Measurements from ENCODE around the gene EFL1.
"Not testable (repeated sequence)": the region's sequence is repeated elsewhere in the genome, so short reads cannot be mapped to it uniquely, and the experiment has no call there.

The EFL1 gene

GRCh38 chr15:82300883-82301282, 38.3 kb upstream of the EFL1 start:
- POLR2A ChIA-PET: no interaction called here
- H3K4me1 ChIP-seq (ENCODE audit: control insufficient read depth, insufficient read depth, low read length): no peaks in the 10 kb centered on the region
- H3K9me3 ChIP-seq (ENCODE audit: control insufficient read depth, insufficient read depth, low read depth, low read length): no peaks in the 10 kb centered on the region
- no peaks in the 10 kb centered on the region for H3K36me3 ChIP-seq (ENCODE audit: control insufficient read depth in 2 of 2, insufficient read depth in 1 of 2, low read length in 2 of 2)
- CTCF ChIA-PET: no interaction called here
- no peak overlapping the region for H3K27ac ChIP-seq (ENCODE audit: extremely low read depth, low read depth, low read length)
- H3K4me3 ChIP-seq (ENCODE audit: low read depth, low read length): no peak overlapping the region
- no peak for TF ChIP-seq GFI1B (tag by site-specific recombination; IDR thresholded peaks at IDR 0.05)
- no peak for TF ChIP-seq ZNF701 (tag by site-specific recombination; IDR thresholded peaks at IDR 0.05)
- TF ChIP-seq ZNF146 (tag by site-specific recombination; IDR thresholded peaks at IDR 0.05): no peak
- no peak for TF ChIP-seq BCL11B (tag by site-specific recombination; IDR thresholded peaks at IDR 0.05; ENCODE audit: low read depth)
- no peak for TF ChIP-seq ZXDB (tag by site-specific recombination; IDR thresholded peaks at IDR 0.05)
- no peak for TF ChIP-seq ZNF121 (tag by site-specific recombination; IDR thresholded peaks at IDR 0.05)
- no peak for TF ChIP-seq TCF7L2 (IDR thresholded peaks at IDR 0.05; ENCODE audit: borderline replicate concordance, low read depth, low read length)
- TF ChIP-seq ZNF549 (tag by site-specific recombination; IDR thresholded peaks at IDR 0.05): no peak
- no peak for TF ChIP-seq ZNF785 (tag by site-specific recombination; IDR thresholded peaks at IDR 0.05)
- TF ChIP-seq GLI4 (tag by site-specific recombination; IDR thresholded peaks at IDR 0.05): no peak
- TF ChIP-seq ZBTB1 (tag by site-specific recombination; IDR thresholded peaks at IDR 0.05): no peak
- TF ChIP-seq ZNF10 (tag by site-specific recombination; IDR thresholded peaks at IDR 0.05): no peak

DNA sequence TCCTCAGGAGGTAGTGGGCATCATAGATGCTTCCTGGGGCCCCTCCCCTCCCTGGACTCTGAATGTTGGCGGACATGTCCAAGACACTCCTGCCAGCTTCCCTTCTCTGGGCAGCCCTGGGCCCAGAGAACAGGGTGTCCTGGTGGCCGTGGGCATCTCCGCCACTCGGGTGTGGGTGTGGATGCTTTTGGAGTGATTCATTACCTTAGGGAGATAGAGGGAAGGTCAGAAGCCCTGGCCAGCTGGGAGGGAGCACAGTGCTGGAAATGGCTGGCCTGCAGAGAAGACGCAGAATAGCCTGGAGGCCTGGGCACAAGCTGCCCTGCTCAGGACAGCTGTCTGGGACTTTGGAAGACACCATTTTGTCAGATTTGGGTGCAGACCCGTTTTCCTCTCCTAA, 37.8 kb upstream of the EFL1 start:
- H3K27ac ChIP-seq (ENCODE audit: extremely low read depth, low read depth, low read length); H3K9me3 ChIP-seq (ENCODE audit: control insufficient read depth, insufficient read depth, low read depth, low read length); POLR2A ChIA-PET; H3K36me3 ChIP-seq (ENCODE audit: control insufficient read depth in 2 of 2, insufficient read depth in 1 of 2, low read length in 2 of 2); CTCF ChIA-PET; H3K4me3 ChIP-seq (ENCODE audit: low read depth, low read length); H3K4me1 ChIP-seq (ENCODE audit: control insufficient read depth, insufficient read depth, low read length): not testable (repeated sequence)

GRCh38 chr15:82299511-82299914, 37.0 kb upstream of the EFL1 start:
- CTCF ChIA-PET; POLR2A ChIA-PET; H3K36me3 ChIP-seq (ENCODE audit: control insufficient read depth in 2 of 2, insufficient read depth in 1 of 2, low read length in 2 of 2); H3K27ac ChIP-seq (ENCODE audit: extremely low read depth, low read depth, low read length); H3K9me3 ChIP-seq (ENCODE audit: control insufficient read depth, insufficient read depth, low read depth, low read length); H3K4me3 ChIP-seq (ENCODE audit: low read depth, low read length); H3K4me1 ChIP-seq (ENCODE audit: control insufficient read depth, insufficient read depth, low read length): not testable (repeated sequence)

GRCh38 chr15:82298520-82298919, 36.0 kb upstream of the EFL1 start:
- ChIA-PET CTCF (interaction anchor here (0.7 kb wide), 1 partner anchor 198 kb away, joined by 3 read pairs; no protein-coding TSS in a partner anchor), POLR2A (no interaction called here)
- Histone ChIP-seq H3K9me3 (ENCODE audit: control insufficient read depth, insufficient read depth, low read depth, low read length) (no peaks in the 10 kb centered on the region), H3K36me3 (ENCODE audit: control insufficient read depth in 2 of 2, insufficient read depth in 1 of 2, low read length in 2 of 2) (no peaks in the 10 kb centered on the region), H3K27ac (ENCODE audit: extremely low read depth, low read depth, low read length) (no peak overlapping the region), H3K4me1 (ENCODE audit: control insufficient read depth, insufficient read depth, low read length) (no peaks in the 10 kb centered on the region), H3K4me3 (ENCODE audit: low read depth, low read length) (no peak overlapping the region)
- no peak for TF ChIP-seq ZNF768 (tag by site-specific recombination; IDR thresholded peaks at IDR 0.05)
- no peak for TF ChIP-seq ZNF202 (tag by site-specific recombination; IDR thresholded peaks at IDR 0.05; ENCODE audit: borderline replicate concordance)
- TF ChIP-seq ZNF394 (tag by site-specific recombination; IDR thresholded peaks at IDR 0.05; ENCODE audit: borderline replicate concordance): no peak
- TF ChIP-seq, protein P1, sequence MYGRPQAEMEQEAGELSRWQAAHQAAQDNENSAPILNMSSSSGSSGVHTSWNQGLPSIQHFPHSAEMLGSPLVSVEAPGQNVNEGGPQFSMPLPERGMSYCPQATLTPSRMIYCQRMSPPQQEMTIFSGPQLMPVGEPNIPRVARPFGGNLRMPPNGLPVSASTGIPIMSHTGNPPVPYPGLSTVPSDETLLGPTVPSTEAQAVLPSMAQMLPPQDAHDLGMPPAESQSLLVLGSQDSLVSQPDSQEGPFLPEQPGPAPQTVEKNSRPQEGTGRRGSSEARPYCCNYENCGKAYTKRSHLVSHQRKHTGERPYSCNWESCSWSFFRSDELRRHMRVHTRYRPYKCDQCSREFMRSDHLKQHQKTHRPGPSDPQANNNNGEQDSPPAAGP (tag by site-specific recombination; IDR thresholded peaks at IDR 0.05): no peak
- TF ChIP-seq KLF16 (tag by site-specific recombination; IDR thresholded peaks at IDR 0.05): no peak
- TF ChIP-seq ZNF843 (tag by site-specific recombination; IDR thresholded peaks at IDR 0.05): no peak
- TF ChIP-seq GLIS2 (tag by site-specific recombination; IDR thresholded peaks at IDR 0.05): no peak
- TF ChIP-seq ZNF155 (tag by site-specific recombination; IDR thresholded peaks at IDR 0.05): no peak
- TF ChIP-seq IKZF3 (tag by site-specific recombination; IDR thresholded peaks at IDR 0.05): no peak
- no peak for TF ChIP-seq ZNF654 (tag by site-specific recombination; IDR thresholded peaks at IDR 0.05; ENCODE audit: low read depth)
- TF ChIP-seq ZNF24 (tag by site-specific recombination; IDR thresholded peaks at IDR 0.05): no peak
- TF ChIP-seq ZNF555 (tag by site-specific recombination; conservative IDR thresholded peaks at IDR 0.05): no peak
- TF ChIP-seq ZNF433 (tag by site-specific recombination; IDR thresholded peaks at IDR 0.05; ENCODE audit: low read depth): no peak
- no peak for TF ChIP-seq ZNF423 (tag by site-specific recombination; IDR thresholded peaks at IDR 0.05)
- no peak for TF ChIP-seq ZXDB (tag by site-specific recombination; IDR thresholded peaks at IDR 0.05)
- no peak for TF ChIP-seq KLF1 (tag by site-specific recombination; IDR thresholded peaks at IDR 0.05)
- TF ChIP-seq ZBTB7A (tag by site-specific recombination; IDR thresholded peaks at IDR 0.05; ENCODE audit: low read depth): no peak
